CD4-positive, alpha-beta T cell treated with Interleukin-1 beta for 1 hour (primary cell): ENCODE results near the gene ZNF469.
"Not testable (repeated sequence)": the region's sequence is repeated elsewhere in the genome, so short reads cannot be mapped to it uniquely, and the experiment has no call there.

ENCODE experiments used
- DNase-seq, 2 donors: peaks; one replicate each; pipeline ENCODE4 v3.0.0-alpha.2; 2020 to 2022

The ZNF469 gene

GRCh38 chr16:88359008-88359407 is 23.8 kb upstream of the ZNF469 start:
- no peak for DNase-seq

DNA sequence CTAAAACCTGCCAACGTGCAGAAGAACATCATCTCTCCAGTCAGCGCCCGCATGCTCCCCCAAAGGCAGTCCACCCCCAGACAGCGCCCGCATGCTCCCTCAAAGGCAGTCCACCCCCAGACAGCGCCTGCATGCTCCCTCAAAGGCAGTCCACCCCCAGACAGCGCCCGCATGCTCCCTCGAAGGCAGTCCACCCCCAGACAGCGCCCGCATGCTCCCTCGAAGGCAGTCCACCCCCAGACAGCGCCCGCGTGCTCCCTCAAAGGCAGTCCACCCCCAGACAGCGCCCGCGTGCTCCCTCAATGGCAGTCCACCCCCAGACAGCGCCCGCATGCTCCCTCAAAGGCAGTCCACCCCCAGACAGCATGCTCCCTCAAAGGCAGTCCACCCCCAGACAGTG is 22.4 kb upstream of the ZNF469 start:
- not testable (repeated sequence) for DNase-seq

- DNase-seq: no peak
Observed at GRCh38 chr16:88360999-88361398, 21.8 kb upstream of the ZNF469 start.

- no peak for DNase-seq
Observed at GRCh38 chr16:88361775-88362174, 21.0 kb upstream of the ZNF469 start.

GRCh38 chr16:88363239-88363891 is 19.4 kb upstream of the ZNF469 start:
- DNase-seq: no peak

GRCh38 chr16:88365244-88365865 is 17.4 kb upstream of the ZNF469 start:
- DNase-seq: no peak

- no peak for DNase-seq
Observed at GRCh38 chr16:88366032-88366703, 16.6 kb upstream of the ZNF469 start.

GRCh38 chr16:88366704-88367047 is 16.1 kb upstream of the ZNF469 start:
- no peak for DNase-seq

GRCh38 chr16:88367560-88367959 is 15.2 kb upstream of the ZNF469 start:
- DNase-seq: no peak

DNA sequence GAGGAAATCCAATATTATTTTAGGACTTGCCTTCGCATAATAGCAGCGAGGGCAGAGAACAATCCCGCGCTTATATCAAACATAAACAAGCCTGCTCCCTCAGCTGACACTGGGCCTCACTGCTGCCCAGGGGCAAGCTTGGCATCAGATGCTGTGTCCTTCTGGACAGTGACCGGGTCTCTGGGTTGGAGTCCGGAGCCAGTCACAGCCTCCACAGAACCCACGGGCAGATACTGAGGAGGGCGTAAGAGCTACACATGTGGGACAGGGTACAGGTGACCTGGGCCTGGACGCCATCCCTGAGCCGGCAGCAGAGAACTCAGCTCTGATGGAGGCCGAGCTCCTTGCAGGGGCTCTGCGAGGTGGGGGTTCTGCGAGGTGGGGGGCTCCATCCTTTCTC is 14.7 kb upstream of the ZNF469 start:
- no peak for DNase-seq

DNA sequence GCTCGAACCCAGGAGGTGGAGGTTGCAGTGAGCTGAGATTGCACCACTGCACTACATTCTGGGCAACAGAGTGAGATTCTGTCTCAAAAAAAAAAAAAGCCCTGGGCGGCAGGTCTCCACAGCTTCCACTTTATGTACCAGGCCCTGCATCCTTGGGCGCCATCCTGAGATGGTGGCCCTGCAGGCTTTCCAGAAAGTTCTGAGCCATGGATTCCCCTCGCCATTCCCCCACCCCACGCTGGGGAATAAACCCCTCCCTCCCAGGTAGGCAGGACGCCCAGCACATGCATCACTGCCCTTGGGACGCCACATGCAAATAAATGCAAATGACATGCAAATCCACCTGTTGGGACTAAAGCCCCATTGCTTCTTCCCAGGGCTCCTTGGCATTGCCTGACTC is 13.8 kb upstream of the ZNF469 start:
- DNase-seq: no peak

DNA sequence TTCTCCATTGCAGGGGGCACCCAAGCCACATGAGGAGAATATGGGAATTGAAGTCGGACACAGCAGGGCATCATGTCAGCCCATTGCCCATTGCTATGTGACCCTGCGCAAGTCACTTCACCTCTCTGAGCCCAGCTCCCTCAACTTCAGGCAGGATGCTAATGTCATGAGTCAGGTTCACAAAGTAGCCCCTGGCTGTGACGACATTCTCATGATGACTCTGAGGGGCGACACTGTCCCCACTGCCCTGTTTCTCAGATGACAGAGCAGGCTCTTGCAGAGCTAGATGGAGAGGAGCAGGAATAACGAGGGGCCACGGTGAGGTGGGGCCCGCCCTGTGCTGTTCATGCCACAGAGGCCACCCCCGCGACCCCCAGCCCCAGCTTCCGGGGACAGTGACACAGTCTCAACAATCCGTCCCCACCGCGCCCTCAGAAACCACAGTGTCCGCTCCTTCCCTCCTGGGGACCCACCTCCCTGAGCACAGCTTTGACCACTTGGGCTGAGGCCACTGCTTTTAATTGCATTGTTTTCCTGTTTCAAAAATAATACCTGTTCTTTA is 13.2 kb upstream of the ZNF469 start:
- DNase-seq: no peak

GRCh38 chr16:88370365-88370764 is 12.4 kb upstream of the ZNF469 start:
- no peak for DNase-seq

DNA sequence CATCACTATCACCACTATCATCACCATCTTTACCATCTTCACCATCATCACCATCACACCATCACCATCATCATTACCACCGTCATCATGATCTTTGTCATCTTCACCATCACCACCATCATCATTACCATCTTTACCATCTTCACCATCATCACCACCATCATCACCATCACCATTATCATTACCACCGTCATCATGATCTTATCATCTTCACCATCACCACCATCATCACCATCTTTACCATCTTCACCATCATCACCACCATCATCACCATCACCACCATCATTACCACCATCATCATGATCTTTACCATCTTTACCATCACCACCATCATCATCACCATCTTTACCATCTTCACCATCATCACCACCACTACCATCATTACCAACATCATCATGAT is 10.2 kb upstream of the ZNF469 start:
- DNase-seq: no peak

DNA sequence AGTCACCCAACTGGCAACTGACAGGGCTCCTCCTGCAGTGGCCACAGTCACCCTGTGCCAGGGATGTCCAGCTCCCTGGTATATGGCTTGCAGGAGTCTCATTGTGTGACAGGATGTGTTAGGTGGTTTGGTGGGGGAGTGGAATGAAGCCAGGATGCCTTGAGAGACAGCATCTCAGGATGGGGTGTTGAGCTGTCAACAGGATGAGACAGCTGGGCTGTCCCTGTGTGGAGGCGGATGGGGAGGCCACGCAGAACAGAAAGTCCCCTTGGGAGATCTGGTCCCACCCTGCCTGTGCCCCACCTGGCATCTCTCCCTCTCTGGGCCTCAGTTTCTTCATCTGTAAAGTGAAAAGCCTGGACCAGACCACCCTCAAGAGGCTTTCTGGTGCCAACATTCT is 9.5 kb upstream of the ZNF469 start:
- no peak for DNase-seq

- no peak for DNase-seq
Observed at GRCh38 chr16:88373927-88374492, 8.7 kb upstream of the ZNF469 start.

DNA sequence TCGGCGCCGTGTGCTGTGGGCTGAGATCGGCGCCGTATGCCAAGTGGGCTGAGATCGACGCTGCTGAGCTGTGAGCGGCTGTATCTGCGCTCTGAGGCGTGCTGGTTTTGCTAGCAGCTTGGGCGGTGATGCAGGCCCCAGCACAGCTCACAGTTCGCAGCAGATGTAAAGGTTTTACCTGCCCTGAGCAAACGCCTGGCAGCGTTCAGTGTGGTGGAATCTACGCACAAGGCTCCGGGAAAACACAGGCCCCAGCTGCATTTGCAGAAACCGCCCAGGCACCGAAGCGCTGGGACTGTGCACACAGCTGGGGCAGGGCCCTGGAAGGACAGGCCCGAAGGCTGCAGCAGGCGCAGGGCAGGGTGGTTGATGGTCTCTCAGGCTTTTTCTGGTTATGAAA is 8.0 kb upstream of the ZNF469 start:
- no peak for DNase-seq

GRCh38 chr16:88375236-88375975 is 7.4 kb upstream of the ZNF469 start:
- DNase-seq: no peak

- no peak for DNase-seq
Observed at GRCh38 chr16:88375996-88376834, 6.5 kb upstream of the ZNF469 start.

DNA sequence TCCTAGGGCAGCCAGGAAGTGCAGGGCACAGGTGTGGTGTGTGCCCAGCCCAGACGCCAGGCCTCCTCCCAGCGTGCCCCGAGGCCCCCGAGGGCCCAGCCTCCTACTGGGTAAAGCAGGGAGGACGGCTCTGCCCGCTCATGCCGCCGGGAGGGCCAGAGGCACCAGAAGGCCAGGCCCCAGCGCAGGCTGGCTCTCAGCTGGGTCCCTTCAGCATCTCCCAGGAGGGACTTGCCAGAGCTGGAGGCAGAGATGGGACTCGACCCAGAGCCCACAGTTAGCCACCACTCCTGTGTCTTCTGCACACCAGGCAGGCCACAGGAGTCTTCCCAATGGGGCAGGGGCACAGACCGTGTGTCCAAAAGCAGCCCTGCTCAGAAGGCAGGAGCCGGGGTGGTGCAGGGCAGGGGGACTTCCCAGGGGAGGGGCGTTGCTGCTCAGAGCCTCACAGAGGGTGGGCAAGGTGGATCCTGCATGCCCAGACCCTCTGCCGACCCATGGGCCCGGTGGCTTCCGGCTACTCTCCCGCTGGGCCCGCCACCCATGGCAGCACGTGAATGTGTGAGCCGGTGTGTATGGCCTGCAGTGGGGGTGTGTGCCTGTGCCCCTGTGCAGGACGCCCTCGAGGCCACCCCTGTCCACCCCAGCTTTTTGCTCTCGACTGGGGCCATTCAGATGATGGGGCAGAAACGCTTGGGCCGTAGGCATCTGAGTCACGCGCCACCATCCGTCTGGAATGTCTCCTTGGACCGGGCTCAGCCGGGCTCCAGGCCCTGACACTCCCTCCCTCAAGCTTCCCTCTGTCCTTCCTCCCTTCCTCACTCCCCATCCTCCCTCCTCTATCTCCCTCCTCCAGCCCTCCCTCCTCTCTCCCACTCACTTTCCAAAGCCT is 5.7 kb upstream of the ZNF469 start:
- no peak for DNase-seq

GRCh38 chr16:88377961-88378360 is 4.8 kb upstream of the ZNF469 start:
- DNase-seq: no peak
